H1 (cell line): ENCODE results near the gene KCNH1. TPM values are rescaled to one million over a fixed set of nuclear protein-coding genes. Genes with fewer than 3 reads are reported as not detected.

Experiments
- CTCF ChIA-PET: fragments of 300-600 bp; sonication (Branson Sonifier 250); formaldehyde crosslinking; loops from one replicate; lab custom pipeline; 2021; ENCODE audit not compliant: partially characterized antibody; lab: Charles Lee
- POLR2A ChIA-PET: fragments of 300-600 bp; sonication (Branson Sonifier 250); formaldehyde crosslinking; loops from one replicate; lab custom pipeline; 2021; ENCODE audit warnings: inconsistent platforms; ENCODE audit not compliant: partially characterized antibody; lab: Charles Lee
- DNase-seq, 2 experiments: peaks; one replicate each; pipeline versions ENCODE4 v3.0.0 to v3.0.0-alpha.2; 2010 to 2022; ENCODE audit warnings: low spot score in 2 of 2, low read depth in 1 of 2, mixed read lengths in 1 of 2
- FAIRE-seq: peaks from 2 replicates; lab custom pipeline; 2011; peaks lifted over from hg19 to GRCh38; lab: Jason Lieb, UNC
- H2AFZ ChIP-seq: 2 replicates; pipeline ENCODE4 v1.8.1; 2012; ENCODE audit warnings: low read length, inconsistent platforms
- H2AK5ac ChIP-seq: 2 replicates; pipeline ENCODE4 v1.6.1; 2013; ENCODE audit warnings: low read depth, low read length
- H2BK120ac ChIP-seq: replicated peaks from 2 replicates; pipeline ENCODE3; 2013; ENCODE audit warnings: low read depth, low read length, inconsistent platforms
- H2BK12ac ChIP-seq: 2 replicates; pipeline ENCODE4 v1.6.1; 2013; ENCODE audit warnings: low read depth, low read length
- H2BK15ac ChIP-seq: 2 replicates; pipeline ENCODE4 v1.6.1; 2013; ENCODE audit warnings: low read length
- H2BK20ac ChIP-seq: 2 replicates; pipeline ENCODE4 v1.6.1; 2013; ENCODE audit warnings: low read length
- H2BK5ac ChIP-seq: 2 replicates; pipeline ENCODE4 v1.6.1; 2013; ENCODE audit warnings: low read depth, low read length
- H3K14ac ChIP-seq: 2 replicates; pipeline ENCODE4 v1.6.1; 2013; ENCODE audit warnings: inconsistent platforms; ENCODE audit not compliant: insufficient read length
- H3K18ac ChIP-seq: 2 replicates; pipeline ENCODE4 v1.6.1; 2013; ENCODE audit warnings: low read length; ENCODE audit errors: extremely low read depth
- H3K23ac ChIP-seq: 2 replicates; pipeline ENCODE4 v1.6.1; 2013; ENCODE audit warnings: inconsistent platforms; ENCODE audit not compliant: insufficient read length
- H3K23me2 ChIP-seq: 2 replicates; pipeline ENCODE4 v1.6.1; 2013; ENCODE audit warnings: low read depth, low read length
- H3K27ac ChIP-seq: 2 replicates; pipeline ENCODE4 v1.6.1; 2011; ENCODE audit warnings: low read depth, low read length, inconsistent platforms
- H3K27me3 ChIP-seq, 4 experiments: replicated peaks in 1 of 4; 1 replicate in 1 of 4; 2 replicates in 3 of 4; pipeline versions ENCODE4 v1.6.1 to v1.8.1; 2011 to 2013; ENCODE audit warnings: low read length in 3 of 4, mild to moderate bottlenecking in 3 of 4, inconsistent platforms in 2 of 4, mixed read lengths in 2 of 4, moderate library complexity in 1 of 4; ENCODE audit not compliant: control insufficient read depth in 3 of 4, insufficient read depth in 3 of 4; ENCODE audit errors: extremely low read depth in 1 of 4
- H3K36me3 ChIP-seq, 4 experiments: 2 replicates each; pipeline versions ENCODE4 v1.6.1 to v1.8.1; 2011 to 2013; ENCODE audit warnings: mild to moderate bottlenecking in 4 of 4, low read length in 3 of 4, moderate library complexity in 2 of 4, control low read depth in 1 of 4, inconsistent platforms in 1 of 4; ENCODE audit not compliant: insufficient read depth in 4 of 4, control insufficient read depth in 2 of 4
- H3K4ac ChIP-seq: replicated peaks from 2 replicates; pipeline ENCODE3; 2013; ENCODE audit warnings: low read length, low read depth, mixed read lengths, inconsistent platforms; ENCODE audit not compliant: insufficient read length
- H3K4me1 ChIP-seq, 4 experiments: replicated peaks in 1 of 4; 1 replicate in 1 of 4; 2 replicates in 3 of 4; pipeline versions ENCODE4 v1.6.1 to v1.8.1; 2011 to 2013; ENCODE audit warnings: low read length in 3 of 4, inconsistent platforms in 2 of 4, mixed read lengths in 1 of 4; ENCODE audit not compliant: insufficient read depth in 4 of 4, control insufficient read depth in 3 of 4
- H3K4me2 ChIP-seq, 2 experiments: 2 replicates each; pipeline versions ENCODE4 v1.6.1 to v1.8.1; 2011 to 2013; ENCODE audit warnings: low read depth in 2 of 2, low read length in 2 of 2, control low read depth in 1 of 2, inconsistent platforms in 1 of 2, mild to moderate bottlenecking in 1 of 2; ENCODE audit not compliant: insufficient read depth in 1 of 2
- H3K4me3 ChIP-seq, 4 experiments: fragments of 200-600, 300-600 bp in 1 of 4; sonication (generic), shearing (Covaris generic), sonication (Bioruptor Twin) in 1 of 4; 2 replicates each; pipeline versions ENCODE4 v1.5.1 to v1.8.1; 2011 to 2016; ENCODE audit warnings: low read length in 4 of 4, low read depth in 3 of 4, control low read depth in 2 of 4, inconsistent platforms in 2 of 4, mild to moderate bottlenecking in 2 of 4, mixed read lengths in 1 of 4, moderate library complexity in 1 of 4; ENCODE audit not compliant: insufficient read depth in 2 of 4; ENCODE audit errors: extremely low read depth in 1 of 4
- H3K56ac ChIP-seq: replicated peaks from 2 replicates; pipeline ENCODE3; 2013; ENCODE audit warnings: low read depth, mild to moderate bottlenecking, mixed read lengths, low read length, inconsistent platforms; ENCODE audit not compliant: insufficient read length
- H3K79me1 ChIP-seq: 2 replicates; pipeline ENCODE4 v1.6.1; 2013; ENCODE audit warnings: low read depth, low read length, control low read depth
- H3K79me2 ChIP-seq, 2 experiments: 2 replicates each; pipeline versions ENCODE4 v1.6.1 to v1.8.1; 2012 to 2013; ENCODE audit warnings: low read length in 2 of 2, mild to moderate bottlenecking in 2 of 2, inconsistent platforms in 1 of 2; ENCODE audit not compliant: insufficient read depth in 2 of 2, control insufficient read depth in 1 of 2
- H3K9ac ChIP-seq, 4 experiments: replicated peaks in 1 of 4; 1 replicate in 1 of 4; 2 replicates in 3 of 4; pipeline versions ENCODE4 v1.6.1 to v1.8.1; 2011 to 2013; ENCODE audit warnings: low read depth in 3 of 4, low read length in 3 of 4, control low read depth in 2 of 4, mild to moderate bottlenecking in 2 of 4, moderate library complexity in 2 of 4, inconsistent platforms in 1 of 4; ENCODE audit errors: extremely low read depth in 1 of 4
- H3K9me3 ChIP-seq, 2 experiments: 2 replicates each; pipeline versions ENCODE4 v1.6.1 to v1.8.1; 2012 to 2013; ENCODE audit warnings: mild to moderate bottlenecking in 2 of 2, moderate library complexity in 2 of 2, control low read depth in 1 of 2, inconsistent platforms in 1 of 2, low read depth in 1 of 2, low read length in 1 of 2, mixed read lengths in 1 of 2; ENCODE audit not compliant: insufficient read depth in 2 of 2
- H4K20me1 ChIP-seq, 2 experiments: replicated peaks in 1 of 2; 2 replicates each; pipeline versions ENCODE3 to v1.8.1; 2011 to 2013; ENCODE audit warnings: inconsistent platforms in 2 of 2, low read length in 2 of 2, mild to moderate bottlenecking in 1 of 2; ENCODE audit not compliant: insufficient read depth in 2 of 2, control insufficient read depth in 1 of 2
- H4K5ac ChIP-seq: 2 replicates; pipeline ENCODE4 v1.6.1; 2013; ENCODE audit warnings: low read length, low read depth, mixed read lengths, inconsistent platforms; ENCODE audit not compliant: insufficient read length
- H4K8ac ChIP-seq: 2 replicates; pipeline ENCODE4 v1.8.0; 2013; ENCODE audit warnings: mild to moderate bottlenecking, moderate library complexity, low read length, inconsistent platforms; ENCODE audit not compliant: insufficient read depth; ENCODE audit errors: extremely low read depth
- H4K91ac ChIP-seq: replicated peaks from 2 replicates; pipeline ENCODE3; 2013; ENCODE audit warnings: low read length, mixed read lengths, inconsistent platforms; ENCODE audit not compliant: insufficient read length
- ATF2 ChIP-seq: IDR thresholded peaks from 2 replicates; pipeline ENCODE4 v1.6.1; 2012; ENCODE audit warnings: low read length, inconsistent platforms
- BCL11A ChIP-seq, 2 experiments: IDR thresholded peaks; one replicate each; pipeline ENCODE4 v1.6.1; 2011; ENCODE audit warnings: low read depth in 2 of 2, low read length in 2 of 2, mild to moderate bottlenecking in 2 of 2
- CREB1 ChIP-seq: IDR thresholded peaks from 2 replicates; pipeline ENCODE4 v1.6.1; 2012; ENCODE audit warnings: inconsistent platforms
- E2F6 ChIP-seq: IDR thresholded peaks from 2 replicates; pipeline ENCODE4 v1.6.1; 2012; ENCODE audit warnings: inconsistent platforms
- HDAC2 ChIP-seq, 2 experiments: fragments of 300-600 bp in 1 of 2; sonication (generic) in 1 of 2; IDR thresholded peaks; 2 replicates each; pipeline ENCODE4 v1.6.1; 2011 to 2012; ENCODE audit warnings: low read depth in 2 of 2, low read length in 2 of 2, mild to moderate bottlenecking in 2 of 2, moderate library complexity in 2 of 2, borderline replicate concordance in 1 of 2, inconsistent platforms in 1 of 2
- HDAC6 ChIP-seq: IDR thresholded peaks from one replicate; pipeline ENCODE4 v1.7.1; 2012; ENCODE audit warnings: low read depth, mild to moderate bottlenecking, inconsistent platforms, low read length, moderate library complexity
- KDM1A ChIP-seq: fragments of 200-600, 300-600 bp; sonication (generic); IDR thresholded peaks from 2 replicates; pipeline ENCODE4 v1.7.1; 2016; ENCODE audit warnings: mild to moderate bottlenecking, low read length, borderline replicate concordance
- KDM5A ChIP-seq: fragments of 200-600 bp; IDR thresholded peaks from 2 replicates; pipeline ENCODE4 v1.7.1; 2012; ENCODE audit warnings: mild to moderate bottlenecking, low read length, inconsistent platforms, mixed read lengths
- POLR2A ChIP-seq, 2 experiments: IDR thresholded peaks; 1 replicate in 1 of 2; 2 replicates in 1 of 2; pipeline ENCODE4 v1.6.1; 2011; ENCODE audit warnings: low read depth in 2 of 2, low read length in 2 of 2, mild to moderate bottlenecking in 2 of 2; ENCODE audit errors: control extremely low read depth in 1 of 2
- POU5F1 ChIP-seq: IDR thresholded peaks from 2 replicates; pipeline ENCODE4 v1.6.1; 2011; ENCODE audit warnings: low read depth, mild to moderate bottlenecking, low read length, moderate library complexity
- YY1 ChIP-seq: IDR thresholded peaks from 2 replicates; pipeline ENCODE4 v1.6.1; 2011; ENCODE audit warnings: low read depth, mild to moderate bottlenecking, low read length
- WGBS, 2 experiments: shearing (Covaris generic) in 1 of 2; methylation state at CpG; one replicate each; pipeline versions ENCODE4 v1.1.6 to v1.1.7; 2013 to 2015; ENCODE audit warnings: low lambda C conversion rate in 2 of 2, mixed read lengths in 2 of 2, inconsistent platforms in 1 of 2, low coverage in 1 of 2, missing lambda C conversion rate in 1 of 2; ENCODE audit not compliant: insufficient replicate concordance in 2 of 2, insufficient coverage in 1 of 2, insufficient read length in 1 of 2; ENCODE audit errors: extremely low coverage in 1 of 2, missing lambda C conversion rate in 1 of 2; 5-methylcytosine and 5-hydroxymethylcytosine counted together
- polyA plus RNA-seq, 7 experiments: library from polyadenylated mRNA; depleted of rRNA in 3 of 7; stranded (reverse) in 5 of 7; unstranded in 2 of 7; fragments of >200 nt in 5 of 7; fragments of 200-250 nt in 2 of 7; gene quantifications; 1 replicate in 5 of 7; 2 replicates in 1 of 7; 4 replicates in 1 of 7; pipeline versions ENCODE4 v1.2.1 to v1.2.3, GENCODE V29; 2011 to 2013; ENCODE audit warnings: missing spikeins in 2 of 7, mixed read lengths in 2 of 7
- total RNA-seq: library from RNA; stranded (reverse); fragmentation: NEBNext Ultra II Directional; extraction: Animal tissue kit (Norgen Biotek cat#: 25700); gene quantifications from 2 replicates; pipeline ENCODE4 v1.2.1, GENCODE V29; 2021

KCNH1 gene
- total and polyA plus RNA-seq, 2 of the 8 experiments (the other 6 are each of a cell fraction or from before 2014, with no cell fraction given) = 0.27 to 0.34 TPM

GRCh38 chr1:210690236-210690635 lies 443.7 kb downstream of the KCNH1 start:
- 93% methylated on average over 5 of the region's 5 CpGs; no CpG with 5 or more reads in 1 of the 2 experiments for WGBS, 2 experiments
- Histone ChIP-seq H3K9ac (no peak overlapping the region), H3K23me2 (no peaks in the 10 kb centered on the region), H3K36me3 (no peaks in the 10 kb centered on the region), H2AFZ (no peak overlapping the region), H2BK120ac (no peak overlapping the region), H3K18ac (no peak overlapping the region), H3K4me2 (no peak overlapping the region), H3K27me3 (no peaks in the 10 kb centered on the region), H4K5ac (no peak overlapping the region), H4K91ac (no peak overlapping the region), H2BK20ac (no peak overlapping the region), H3K79me1 (no peaks in the 10 kb centered on the region), H2AK5ac (no peak overlapping the region), H3K23ac (no peak overlapping the region), H3K79me2 (no peaks in the 10 kb centered on the region), H2BK15ac (no peak overlapping the region), H4K20me1 (no peaks in the 10 kb centered on the region), H3K14ac (no peak overlapping the region), H4K8ac (no peak overlapping the region), H3K4me1 (no peaks in the 10 kb centered on the region), H3K4me3 (no peak overlapping the region), H3K9me3 (no peaks in the 10 kb centered on the region), H2BK12ac (no peak overlapping the region), H2BK5ac (no peak overlapping the region), H3K56ac (no peak overlapping the region), H3K4ac (no peak overlapping the region), H3K27ac (no peak overlapping the region)
- ChIA-PET POLR2A (no interaction called here), CTCF (interaction anchor here (0.7 to 1.9 kb wide), 3 partner anchors 11 to 445 kb away, joined by 3 to 6 read pairs (median 3); partner anchors contain the start of gene KCNH1)
- FAIRE-seq (no peak), DNase-seq (no peak)
- TF ChIP-seq KDM1A (no peak), BCL11A (IDR thresholded peaks at IDR 0.05; ENCODE audit: low read depth in 2 of 2, low read length in 2 of 2) (no peak), CREB1 (no peak), POLR2A (IDR thresholded peaks at IDR 0.05; ENCODE audit: control extremely low read depth in 1 of 2, low read depth in 2 of 2, low read length in 2 of 2) (no peak), POU5F1 (no peak), ATF2 (no peak), E2F6 (no peak), HDAC2 (IDR thresholded peaks at IDR 0.05; ENCODE audit: borderline replicate concordance in 1 of 2, low read depth in 2 of 2, low read length in 2 of 2) (no peak), HDAC6 (no peak), YY1 (no peak), KDM5A (no peak)
